ENCODE data around the gene GLIPR1.
"Not testable (repeated sequence)": the region's sequence is repeated elsewhere in the genome, so short reads cannot be mapped to it uniquely, and the experiment has no call there.

Gene GLIPR1

DNA sequence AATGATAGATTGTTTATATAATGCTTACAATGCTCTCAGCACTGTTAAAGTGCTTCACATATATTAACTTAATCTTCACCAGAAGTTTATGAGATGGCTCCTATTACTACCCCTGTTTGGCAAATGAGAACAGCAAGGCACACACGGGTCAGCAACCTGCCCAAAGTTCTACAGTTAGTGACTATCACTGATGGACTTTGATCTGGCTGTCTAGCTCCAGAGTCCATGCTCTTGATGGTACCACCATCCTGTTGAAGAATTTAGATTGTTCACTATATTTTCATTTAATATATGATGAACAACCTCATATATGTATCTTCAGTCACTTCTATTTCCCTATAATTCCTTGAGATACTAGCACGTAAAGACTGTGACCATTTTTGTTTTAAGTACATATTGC is 10.6 kb downstream of the GLIPR1 start:
- Histone ChIP-seq H3K9ac (ENCODE audit: insufficient read length) (no peak overlapping the region), H3K36me3 (ENCODE audit: insufficient read depth, low read length) (peaks cover under 1% of the 10 kb centered on the region), H3K9me3 (ENCODE audit: low read depth, low read length) (no peaks in the 10 kb centered on the region), H3K27ac (no peak overlapping the region), H3K4me3 (no peak overlapping the region)
- no peak for DNase-seq (ENCODE audit: low read depth, low spot score)
- no peak for TF ChIP-seq POLR2AphosphoS5 (IDR thresholded peaks at IDR 0.05; ENCODE audit: borderline replicate concordance, low read depth, low read length)
- TF ChIP-seq EZH2 (IDR thresholded peaks at IDR 0.05), result no peak

DNA sequence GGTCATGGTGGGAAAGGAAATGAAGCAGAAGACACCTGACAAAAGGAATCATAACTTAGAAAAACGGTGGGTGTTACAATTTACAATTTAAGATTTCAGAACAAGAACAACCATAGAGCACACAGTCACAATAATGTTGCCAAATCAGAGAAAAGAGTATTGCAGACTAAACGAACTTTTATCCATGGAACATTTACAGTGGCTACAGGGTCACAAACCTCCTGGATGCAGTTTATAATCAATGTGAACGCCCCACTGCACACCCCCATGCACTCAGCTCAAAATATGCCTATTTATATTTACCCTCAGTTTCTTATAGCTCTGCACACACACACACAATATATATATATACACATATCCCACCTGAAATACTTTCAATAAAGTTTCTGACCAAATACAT is 22.9 kb downstream of the GLIPR1 start:
- TF ChIP-seq FOXP2 (optimal IDR thresholded peaks at IDR 0.05; ENCODE audit: control extremely low read depth, extremely low read length, insufficient read depth), result no peak
- TF ChIP-seq POLR2AphosphoS5 (IDR thresholded peaks at IDR 0.05; ENCODE audit: borderline replicate concordance, low read depth, low read length), result no peak
- no peak for TF ChIP-seq EZH2 (IDR thresholded peaks at IDR 0.05)
- Histone ChIP-seq H3K36me3 (ENCODE audit: insufficient read depth, low read length) (peaks cover 72% of the 10 kb centered on the region), H3K9ac (ENCODE audit: insufficient read length) (no peak overlapping the region), H3K9me3 (ENCODE audit: low read depth, low read length) (no peaks in the 10 kb centered on the region), H3K27ac (no peak overlapping the region), H3K4me3 (no peak overlapping the region)
- no peak for DNase-seq (ENCODE audit: low read depth, low spot score)

DNA sequence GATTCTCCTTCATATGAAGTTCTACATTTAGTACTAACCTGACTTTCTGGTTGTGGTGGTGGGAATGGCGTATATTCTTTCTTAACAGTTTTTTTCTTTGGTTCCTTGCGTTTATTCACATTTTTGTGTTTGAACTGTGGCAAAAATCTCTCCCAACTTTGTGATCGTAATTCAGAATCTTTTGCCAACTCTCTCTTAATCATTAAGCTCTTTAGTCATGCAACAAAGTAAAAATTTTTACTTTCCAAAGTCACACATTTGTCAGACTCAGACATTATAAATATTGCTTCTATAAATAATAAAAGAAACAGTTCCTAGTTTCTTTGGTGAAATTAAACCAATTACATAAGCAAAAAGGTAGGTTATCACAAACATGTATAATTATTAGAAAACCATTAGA is 23.3 kb downstream of the GLIPR1 start:
- no peak for DNase-seq (ENCODE audit: low read depth, low spot score)
- Histone ChIP-seq H3K4me3 (no peak overlapping the region), H3K36me3 (ENCODE audit: insufficient read depth, low read length) (peaks cover 68% of the 10 kb centered on the region), H3K9ac (ENCODE audit: insufficient read length) (no peak overlapping the region), H3K27ac (no peak overlapping the region), H3K9me3 (ENCODE audit: low read depth, low read length) (no peaks in the 10 kb centered on the region)
- TF ChIP-seq FOXP2 (optimal IDR thresholded peaks at IDR 0.05; ENCODE audit: control extremely low read depth, extremely low read length, insufficient read depth) (no peak), POLR2AphosphoS5 (IDR thresholded peaks at IDR 0.05; ENCODE audit: borderline replicate concordance, low read depth, low read length) (no peak), EZH2 (IDR thresholded peaks at IDR 0.05) (no peak)

- no peak for DNase-seq (ENCODE audit: low read depth, low spot score)
These were observed 25.3 kb downstream of the GLIPR1 start for GRCh38 chr12:75505706-75506312.

DNA sequence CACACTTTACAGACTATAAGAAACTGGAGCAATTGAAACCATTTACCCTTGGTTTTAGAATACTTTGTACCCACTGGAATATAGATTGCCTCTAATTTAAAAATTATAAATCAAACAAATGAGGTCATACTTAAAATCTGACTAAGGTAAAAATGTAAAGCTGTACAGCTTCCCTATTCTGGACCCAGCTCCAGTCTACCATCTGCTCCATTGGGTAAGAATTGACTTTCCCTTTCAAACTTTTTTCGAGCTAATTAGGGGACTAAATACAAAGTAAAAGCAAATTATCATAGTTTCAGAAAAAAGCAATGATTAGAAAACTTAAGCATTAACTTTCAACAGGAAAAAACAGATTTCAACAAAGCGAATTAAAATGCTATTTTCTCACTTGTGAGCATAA is 26.5 kb downstream of the GLIPR1 start:
- no peak overlapping the region for H3K9ac ChIP-seq (ENCODE audit: insufficient read length)
- no peak for TF ChIP-seq POLR2AphosphoS5 (IDR thresholded peaks at IDR 0.05; ENCODE audit: borderline replicate concordance, low read depth, low read length)
- no peak for TF ChIP-seq FOXP2 (optimal IDR thresholded peaks at IDR 0.05; ENCODE audit: control extremely low read depth, extremely low read length, insufficient read depth)
- no peak for TF ChIP-seq EZH2 (IDR thresholded peaks at IDR 0.05)
- DNase-seq (ENCODE audit: low read depth, low spot score), result no peak
- H3K9me3 ChIP-seq (ENCODE audit: low read depth, low read length), result peaks cover 5% of the 10 kb centered on the region; the same call in 1 of the 2 replicates
- no peak overlapping the region for H3K27ac ChIP-seq
- no peak overlapping the region for H3K4me3 ChIP-seq
- peaks cover 46% of the 10 kb centered on the region for H3K36me3 ChIP-seq (ENCODE audit: insufficient read depth, low read length)

More at GRCh38 chr12:75505706-75506312, 25.3 kb downstream of the GLIPR1 start:
- peaks cover 56% of the 10 kb centered on the region for H3K36me3 ChIP-seq (ENCODE audit: insufficient read depth, low read length)
- H3K9ac ChIP-seq (ENCODE audit: insufficient read length), result no peak overlapping the region
- TF ChIP-seq EZH2 (IDR thresholded peaks at IDR 0.05) (no peak), POLR2AphosphoS5 (IDR thresholded peaks at IDR 0.05; ENCODE audit: borderline replicate concordance, low read depth, low read length) (no peak), FOXP2 (optimal IDR thresholded peaks at IDR 0.05; ENCODE audit: control extremely low read depth, extremely low read length, insufficient read depth) (no peak)
- no peak overlapping the region for H3K4me3 ChIP-seq
- no peaks in the 10 kb centered on the region for H3K9me3 ChIP-seq (ENCODE audit: low read depth, low read length)
- H3K27ac ChIP-seq, result no peak overlapping the region

- peaks cover 6% of the 10 kb centered on the region; the same call in 1 of the 2 replicates for H3K9me3 ChIP-seq (ENCODE audit: low read depth, low read length)
- DNase-seq (ENCODE audit: low read depth, low spot score), result no peak
- no peak overlapping the region for H3K4me3 ChIP-seq
- no peak overlapping the region for H3K27ac ChIP-seq
- TF ChIP-seq FOXP2 (optimal IDR thresholded peaks at IDR 0.05; ENCODE audit: control extremely low read depth, extremely low read length, insufficient read depth), result no peak
- TF ChIP-seq POLR2AphosphoS5 (IDR thresholded peaks at IDR 0.05; ENCODE audit: borderline replicate concordance, low read depth, low read length), result no peak
- no peak for TF ChIP-seq EZH2 (IDR thresholded peaks at IDR 0.05)
- peaks cover 36% of the 10 kb centered on the region for H3K36me3 ChIP-seq (ENCODE audit: insufficient read depth, low read length)
- H3K9ac ChIP-seq (ENCODE audit: insufficient read length), result no peak overlapping the region
These were observed 27.6 kb downstream of the GLIPR1 start for GRCh38 chr12:75508159-75508558.

DNA sequence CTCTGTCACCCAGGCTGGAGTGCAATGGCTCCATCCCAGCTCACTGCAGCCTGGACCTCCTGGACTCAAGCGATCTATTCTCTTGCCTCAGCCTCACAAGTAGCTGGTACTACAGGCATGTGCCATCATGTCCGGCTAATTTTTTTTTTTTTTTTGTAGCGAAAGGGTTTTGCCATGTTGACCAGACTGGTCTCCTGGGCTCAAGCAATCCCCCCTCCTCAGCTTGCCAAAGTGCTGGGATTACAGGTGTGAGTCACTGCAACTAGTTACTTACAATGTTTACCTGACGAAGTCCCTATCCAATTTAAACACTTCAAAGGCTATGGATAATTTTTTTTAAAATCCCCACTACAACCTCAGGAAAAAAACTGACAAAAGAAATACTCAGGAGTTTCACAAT is 29.1 kb downstream of the GLIPR1 start:
- H3K36me3 ChIP-seq (ENCODE audit: insufficient read depth, low read length), result peaks cover 21% of the 10 kb centered on the region
- H3K9me3 ChIP-seq (ENCODE audit: low read depth, low read length), result peaks cover 6% of the 10 kb centered on the region; the same call in 1 of the 2 replicates
- no peak for DNase-seq (ENCODE audit: low read depth, low spot score)
- H3K9ac ChIP-seq (ENCODE audit: insufficient read length), result peak overlapping the region; percentile 97
- TF ChIP-seq FOXP2 (optimal IDR thresholded peaks at IDR 0.05; ENCODE audit: control extremely low read depth, extremely low read length, insufficient read depth) (no peak), EZH2 (IDR thresholded peaks at IDR 0.05) (no peak), POLR2AphosphoS5 (IDR thresholded peaks at IDR 0.05; ENCODE audit: borderline replicate concordance, low read depth, low read length) (no peak)
- H3K27ac ChIP-seq, result no peak overlapping the region
- H3K4me3 ChIP-seq, result peak overlapping the region; percentile 100

- no peak for TF ChIP-seq FOXP2 (optimal IDR thresholded peaks at IDR 0.05; ENCODE audit: control extremely low read depth, extremely low read length, insufficient read depth)
- TF ChIP-seq EZH2 (IDR thresholded peaks at IDR 0.05), result no peak
- TF ChIP-seq POLR2AphosphoS5 (IDR thresholded peaks at IDR 0.05; ENCODE audit: borderline replicate concordance, low read depth, low read length), result peak; percentile 87
These were observed 30.8 kb downstream of the GLIPR1 start, which contains the start of gene KRR1 for GRCh38 chr12:75511116-75512048. Gene KRR1, minus strand, starts transcription at chr12:75511609. Its CDS starts 12 bp downstream, at chr12:75511597.

GRCh38 chr12:75521224-75521623 is 40.7 kb downstream of the GLIPR1 start:
- not testable (repeated sequence) for H3K9ac ChIP-seq (ENCODE audit: insufficient read length); DNase-seq (ENCODE audit: low read depth, low spot score); H3K9me3 ChIP-seq (ENCODE audit: low read depth, low read length); H3K36me3 ChIP-seq (ENCODE audit: insufficient read depth, low read length); H3K27ac ChIP-seq; H3K4me3 ChIP-seq

More at GRCh38 chr12:75511116-75512048, 30.8 kb downstream of the GLIPR1 start, which contains the start of gene KRR1:
- Histone ChIP-seq H3K9ac (ENCODE audit: insufficient read length) (peak within 1 kb of the TSS; percentile 97), H3K36me3 (ENCODE audit: insufficient read depth, low read length) (peaks cover 8% of the 10 kb centered on the region), H3K4me3 (peak within 1 kb of the TSS; percentile 100), H3K9me3 (ENCODE audit: low read depth, low read length) (peaks cover 6% of the 10 kb centered on the region; the same call in 1 of the 2 replicates), H3K27ac (peak within 1 kb of the TSS; percentile 86)
- peak; percentile 93 for DNase-seq (ENCODE audit: low read depth, low spot score)

DNA sequence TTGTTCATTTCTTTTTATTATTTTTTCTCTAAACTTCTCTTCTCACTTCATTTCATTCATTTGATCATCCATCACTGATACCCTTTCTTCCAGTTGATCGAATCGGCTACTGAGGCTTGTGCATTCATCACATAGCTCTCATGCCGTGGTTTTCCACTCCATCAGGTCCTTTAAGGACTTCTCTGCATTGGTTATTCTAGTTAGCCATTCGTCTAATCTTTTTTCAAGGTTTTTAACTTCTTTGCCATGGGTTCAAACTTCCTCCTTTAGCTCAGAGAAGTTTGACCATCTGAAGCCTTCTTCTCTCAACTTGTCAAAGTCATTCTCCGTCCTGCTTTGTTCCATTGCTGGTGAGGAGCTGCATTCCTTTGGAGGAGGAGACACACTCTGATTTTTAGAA is 41.6 kb downstream of the GLIPR1 start:
- not testable (repeated sequence) for DNase-seq (ENCODE audit: low read depth, low spot score); H3K9me3 ChIP-seq (ENCODE audit: low read depth, low read length); H3K27ac ChIP-seq; H3K4me3 ChIP-seq; H3K9ac ChIP-seq (ENCODE audit: insufficient read length); H3K36me3 ChIP-seq (ENCODE audit: insufficient read depth, low read length)
